ENCODE measurements around the gene LRCH1. TPM values are rescaled to one million over a fixed set of nuclear protein-coding genes. Genes with fewer than 3 reads are reported as not detected.

LRCH1 gene
- total and polyA plus RNA-seq, 8 donors = 2.0 to 10.5 (median 3.8) TPM

DNA sequence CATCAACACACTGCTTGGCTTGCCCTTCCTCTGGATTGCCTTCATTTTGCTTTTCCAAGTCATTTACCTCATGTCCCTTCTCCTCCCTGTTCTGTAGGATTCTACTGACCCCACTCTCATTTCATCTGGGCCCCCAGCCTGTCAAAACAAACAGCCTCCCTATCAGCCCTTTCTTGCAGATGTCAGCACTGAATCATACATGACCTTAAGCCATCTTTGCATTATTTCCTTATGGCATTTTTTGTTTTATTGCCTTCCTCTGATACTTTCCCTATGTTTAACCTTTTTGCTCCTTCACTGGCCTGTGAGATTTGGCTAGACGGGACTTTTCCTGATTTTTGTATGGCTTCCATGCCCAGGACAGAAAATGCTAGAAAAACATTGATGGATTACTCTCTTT is 8.7 kb downstream of the LRCH1 start:
- no peak for FAIRE-seq
- no peak for ATAC-seq
- intact Hi-C loops (cut with DNase I) = no loop called here
- H3K9me3 ChIP-seq = no peaks in the 10 kb centered on the region
- H3K4me1 ChIP-seq = peaks cover 0 to 5% (median 0%) of the 10 kb centered on the region in 3 donors
- no peak overlapping the region for H3K27ac ChIP-seq
- no peak overlapping the region for H3K4me3 ChIP-seq
- DNase-seq = no peak
- no peak for TF ChIP-seq CTCF (IDR thresholded peaks at IDR 0.05)
- 91 to 99% methylated on average over 1 of the region's 1 CpG for WGBS, 2 donors
- no peaks in the 10 kb centered on the region for H3K27me3 ChIP-seq
- no peaks in the 10 kb centered on the region for H3K36me3 ChIP-seq

GRCh38 chr13:46562152-46562551 is 9.2 kb downstream of the LRCH1 start:
- ATAC-seq = no peak
- FAIRE-seq = no peak
- no peak for TF ChIP-seq CTCF (IDR thresholded peaks at IDR 0.05)

GRCh38 chr13:46562581-46562980 is 9.6 kb downstream of the LRCH1 start:
- Histone ChIP-seq H3K27ac (no peak overlapping the region), H3K36me3 (no peaks in the 10 kb centered on the region), H3K9me3 (no peaks in the 10 kb centered on the region), H3K4me1 (peaks cover 0 to 5% (median 0%) of the 10 kb centered on the region in 3 donors), H3K27me3 (no peaks in the 10 kb centered on the region), H3K4me3 (no peak overlapping the region)
- no peak for DNase-seq
- intact Hi-C loops (cut with DNase I) = no loop called here
- ATAC-seq = no peak
- WGBS, 2 donors = 91 to 94% methylated on average over 5 of the region's 5 CpGs
- TF ChIP-seq CTCF (IDR thresholded peaks at IDR 0.05) = no peak
- no peak for FAIRE-seq

More at GRCh38 chr13:46562152-46562551, 9.2 kb downstream of the LRCH1 start:
- no peaks in the 10 kb centered on the region for H3K36me3 ChIP-seq
- H3K4me1 ChIP-seq = peaks cover 0 to 5% (median 0%) of the 10 kb centered on the region in 3 donors
- intact Hi-C loops (cut with DNase I) = no loop called here
- no peak overlapping the region for H3K27ac ChIP-seq
- H3K27me3 ChIP-seq = no peaks in the 10 kb centered on the region
- H3K4me3 ChIP-seq = no peak overlapping the region
- no peaks in the 10 kb centered on the region for H3K9me3 ChIP-seq
- 96 to 98% methylated on average over 2 of the region's 2 CpGs for WGBS, 2 donors
- DNase-seq = no peak

GRCh38 chr13:46565808-46566750 is 13.1 kb downstream of the LRCH1 start:
- Histone ChIP-seq H3K27me3 (no peaks in the 10 kb centered on the region), H3K4me1 (no peaks in the 10 kb centered on the region), H3K27ac (no peak overlapping the region), H3K36me3 (no peaks in the 10 kb centered on the region), H3K4me3 (no peak overlapping the region), H3K9me3 (no peaks in the 10 kb centered on the region)
- no peak for DNase-seq
- 71 to 76% methylated on average over 7 of the region's 7 CpGs for WGBS, 2 donors
- no peak for ATAC-seq
- FAIRE-seq = no peak
- intact Hi-C loops (cut with DNase I) = no loop called here
- TF ChIP-seq CTCF (IDR thresholded peaks at IDR 0.05) = no peak

- no peak for TF ChIP-seq CTCF (IDR thresholded peaks at IDR 0.05)
- Histone ChIP-seq H3K36me3 (no peaks in the 10 kb centered on the region), H3K9me3 (no peaks in the 10 kb centered on the region), H3K27ac (no peak overlapping the region), H3K27me3 (no peaks in the 10 kb centered on the region), H3K4me3 (no peak overlapping the region), H3K4me1 (peaks cover 3 to 5% (median 4%) of the 10 kb centered on the region in 3 donors)
- intact Hi-C loops (cut with DNase I) = no loop called here
- ATAC-seq (no peak), DNase-seq (no peak), FAIRE-seq (no peak)
- WGBS, 2 donors = 84 to 93% methylated on average over 2 of the region's 2 CpGs
Measured at GRCh38 chr13:46567671-46568070, 14.7 kb downstream of the LRCH1 start.

All from pancreas (tissue), 10 donors.